ENCODE measurements around the gene PPP2R2D.

The PPP2R2D gene

GRCh38 chr10:131928248-131929095, 27.7 kb downstream of the PPP2R2D start:
- no peak overlapping the region for H3K9ac ChIP-seq
- no peak for TF ChIP-seq CTCF (IDR thresholded peaks at IDR 0.05)
- peaks cover 78% of the 10 kb centered on the region for H3K79me2 ChIP-seq
- no peak overlapping the region for H2AFZ ChIP-seq
- H3K4me2 ChIP-seq (ENCODE audit: low read length), result no peak overlapping the region
- no peak overlapping the region for H3K27ac ChIP-seq
- peaks cover 12% of the 10 kb centered on the region for H3K4me1 ChIP-seq
- H3K36me3 ChIP-seq (ENCODE audit: control insufficient read depth, insufficient read depth, low read length), result no peaks in the 10 kb centered on the region
- no peaks in the 10 kb centered on the region for H3K9me3 ChIP-seq (ENCODE audit: control insufficient read depth, low read length)
- no peak overlapping the region for H3K4me3 ChIP-seq (ENCODE audit: low read depth, low read length)
- no peaks in the 10 kb centered on the region for H3K27me3 ChIP-seq (ENCODE audit: control insufficient read depth, insufficient read depth, low read length)

- Histone ChIP-seq H3K4me2 (ENCODE audit: low read length) (no peak overlapping the region), H3K4me1 (peaks cover 12% of the 10 kb centered on the region), H3K36me3 (ENCODE audit: control insufficient read depth, insufficient read depth, low read length) (no peaks in the 10 kb centered on the region), H3K4me3 (ENCODE audit: low read depth, low read length) (no peak overlapping the region), H3K27me3 (ENCODE audit: control insufficient read depth, insufficient read depth, low read length) (no peaks in the 10 kb centered on the region), H3K27ac (no peak overlapping the region), H3K79me2 (peaks cover 75% of the 10 kb centered on the region), H3K9me3 (ENCODE audit: control insufficient read depth, low read length) (no peaks in the 10 kb centered on the region), H3K9ac (no peak overlapping the region), H2AFZ (no peak overlapping the region)
- no peak for TF ChIP-seq CTCF (IDR thresholded peaks at IDR 0.05)
These were observed 28.5 kb downstream of the PPP2R2D start for GRCh38 chr10:131929122-131929845.

- H3K27me3 ChIP-seq (ENCODE audit: control insufficient read depth, insufficient read depth, low read length), result no peaks in the 10 kb centered on the region
- no peak overlapping the region for H3K9ac ChIP-seq
- H3K4me1 ChIP-seq, result peaks cover 12% of the 10 kb centered on the region
- no peak overlapping the region for H3K27ac ChIP-seq
- no peaks in the 10 kb centered on the region for H3K36me3 ChIP-seq (ENCODE audit: control insufficient read depth, insufficient read depth, low read length)
- H3K4me2 ChIP-seq (ENCODE audit: low read length), result no peak overlapping the region
- TF ChIP-seq CTCF (IDR thresholded peaks at IDR 0.05), result no peak
- no peaks in the 10 kb centered on the region for H3K9me3 ChIP-seq (ENCODE audit: control insufficient read depth, low read length)
- no peak overlapping the region for H2AFZ ChIP-seq
- H3K79me2 ChIP-seq, result peaks cover 68% of the 10 kb centered on the region
- no peak overlapping the region for H3K4me3 ChIP-seq (ENCODE audit: low read depth, low read length)
These were observed 29.3 kb downstream of the PPP2R2D start for GRCh38 chr10:131930150-131930549.

GRCh38 chr10:131930586-131931330, 29.9 kb downstream of the PPP2R2D start:
- Histone ChIP-seq H3K4me3 (ENCODE audit: low read depth, low read length) (no peak overlapping the region), H3K4me2 (ENCODE audit: low read length) (no peak overlapping the region), H3K27me3 (ENCODE audit: control insufficient read depth, insufficient read depth, low read length) (no peaks in the 10 kb centered on the region), H3K9ac (no peak overlapping the region), H3K36me3 (ENCODE audit: control insufficient read depth, insufficient read depth, low read length) (no peaks in the 10 kb centered on the region), H3K27ac (peak overlapping the region; percentile 15), H3K9me3 (ENCODE audit: control insufficient read depth, low read length) (no peaks in the 10 kb centered on the region), H3K79me2 (peaks cover 62% of the 10 kb centered on the region), H3K4me1 (peaks cover 12% of the 10 kb centered on the region), H2AFZ (no peak overlapping the region)
- no peak for TF ChIP-seq CTCF (IDR thresholded peaks at IDR 0.05)

Data from parathyroid adenoma (tissue), 2 donors.